Activated T-cell treated with anti-CD3 and anti-CD28 coated beads, Interleukin-2, amount 50 U/mL, for 24 hours (primary cell): ENCODE measurements around the gene LDLRAD4.

Experiments used
- DNase-seq: peaks from one replicate; pipeline ENCODE4 v3.0.0-alpha.2; 2020
- H3K27ac Mint-ChIP-seq: 2 replicates; pipeline ENCODE4 v1.8.0; 2020; ENCODE audit warnings: mild to moderate bottlenecking, mixed read lengths
- H3K27me3 Mint-ChIP-seq: 2 replicates; pipeline ENCODE4 v1.8.0; 2020; ENCODE audit warnings: mixed read lengths
- H3K36me3 Mint-ChIP-seq: 2 replicates; pipeline ENCODE4 v1.8.0; 2020; ENCODE audit warnings: low read depth, mixed read lengths
- H3K4me1 Mint-ChIP-seq: 2 replicates; pipeline ENCODE4 v1.8.0; 2020; ENCODE audit warnings: low read depth, mixed read lengths
- H3K4me3 Mint-ChIP-seq: 2 replicates; pipeline ENCODE4 v1.8.0; 2020; ENCODE audit warnings: mild to moderate bottlenecking, moderate library complexity, mixed read lengths
- H3K9me3 Mint-ChIP-seq: 2 replicates; pipeline ENCODE4 v1.8.0; 2020; ENCODE audit warnings: mixed read lengths

LDLRAD4 gene

GRCh38 chr18:13364721-13365205, 146.2 kb downstream of the LDLRAD4 start:
- H3K36me3 Mint-ChIP-seq = no peaks in the 10 kb centered on the region
- H3K27me3 Mint-ChIP-seq = no peaks in the 10 kb centered on the region
- H3K9me3 Mint-ChIP-seq = no peaks in the 10 kb centered on the region
- H3K27ac Mint-ChIP-seq = no peak overlapping the region
- no peak overlapping the region for H3K4me3 Mint-ChIP-seq
- peak; percentile 23 for DNase-seq
- H3K4me1 Mint-ChIP-seq = peaks cover 28% of the 10 kb centered on the region

- no peak for DNase-seq
- Mint-ChIP-seq H3K4me1 (peaks cover 34% of the 10 kb centered on the region), H3K9me3 (no peaks in the 10 kb centered on the region), H3K27ac (no peak overlapping the region), H3K36me3 (no peaks in the 10 kb centered on the region), H3K27me3 (no peaks in the 10 kb centered on the region), H3K4me3 (no peak overlapping the region)
Observed at GRCh38 chr18:13366131-13366530, 147.6 kb downstream of the LDLRAD4 start.

- Mint-ChIP-seq H3K4me1 (peaks cover 33% of the 10 kb centered on the region), H3K4me3 (no peak overlapping the region), H3K27me3 (no peaks in the 10 kb centered on the region), H3K36me3 (no peaks in the 10 kb centered on the region), H3K27ac (no peak overlapping the region), H3K9me3 (no peaks in the 10 kb centered on the region)
- DNase-seq = peak; percentile 15
Observed at GRCh38 chr18:13366541-13366940, 148.0 kb downstream of the LDLRAD4 start.

GRCh38 chr18:13366962-13367892, 148.7 kb downstream of the LDLRAD4 start:
- Mint-ChIP-seq H3K4me1 (peaks cover 40% of the 10 kb centered on the region), H3K4me3 (no peak overlapping the region), H3K9me3 (no peaks in the 10 kb centered on the region), H3K27ac (no peak overlapping the region), H3K27me3 (no peaks in the 10 kb centered on the region), H3K36me3 (no peaks in the 10 kb centered on the region)
- DNase-seq = peak; percentile 30

- peaks cover 50% of the 10 kb centered on the region for H3K4me1 Mint-ChIP-seq
- H3K27me3 Mint-ChIP-seq = no peaks in the 10 kb centered on the region
- no peaks in the 10 kb centered on the region for H3K9me3 Mint-ChIP-seq
- H3K4me3 Mint-ChIP-seq = no peak overlapping the region
- no peak overlapping the region for H3K27ac Mint-ChIP-seq
- H3K36me3 Mint-ChIP-seq = no peaks in the 10 kb centered on the region
- DNase-seq = peak; percentile 15
Observed at GRCh38 chr18:13368080-13368813, 149.7 kb downstream of the LDLRAD4 start.

GRCh38 chr18:13369353-13369752, 150.8 kb downstream of the LDLRAD4 start:
- no peaks in the 10 kb centered on the region for H3K27me3 Mint-ChIP-seq
- peak overlapping the region; percentile 6 for H3K27ac Mint-ChIP-seq
- no peaks in the 10 kb centered on the region for H3K36me3 Mint-ChIP-seq
- no peak overlapping the region for H3K4me3 Mint-ChIP-seq
- DNase-seq = peak; percentile 29
- H3K4me1 Mint-ChIP-seq = peaks cover 58% of the 10 kb centered on the region
- H3K9me3 Mint-ChIP-seq = no peaks in the 10 kb centered on the region

- H3K9me3 Mint-ChIP-seq = no peaks in the 10 kb centered on the region
- no peaks in the 10 kb centered on the region for H3K36me3 Mint-ChIP-seq
- peak overlapping the region; percentile 6 for H3K27ac Mint-ChIP-seq
- H3K4me3 Mint-ChIP-seq = no peak overlapping the region
- H3K27me3 Mint-ChIP-seq = no peaks in the 10 kb centered on the region
- DNase-seq = peak; percentile 34
- peaks cover 64% of the 10 kb centered on the region for H3K4me1 Mint-ChIP-seq
Observed at GRCh38 chr18:13369756-13370510, 151.4 kb downstream of the LDLRAD4 start.

- no peak for DNase-seq
- H3K9me3 Mint-ChIP-seq = no peaks in the 10 kb centered on the region
- no peak overlapping the region for H3K4me3 Mint-ChIP-seq
- no peaks in the 10 kb centered on the region for H3K27me3 Mint-ChIP-seq
- no peaks in the 10 kb centered on the region for H3K36me3 Mint-ChIP-seq
- H3K4me1 Mint-ChIP-seq = peaks cover 75% of the 10 kb centered on the region
- H3K27ac Mint-ChIP-seq = no peak overlapping the region
Observed at GRCh38 chr18:13370995-13371625, 152.6 kb downstream of the LDLRAD4 start.

- no peak for DNase-seq
- peak overlapping the region; percentile 50 for H3K27ac Mint-ChIP-seq
- no peak overlapping the region for H3K4me3 Mint-ChIP-seq
- no peaks in the 10 kb centered on the region for H3K9me3 Mint-ChIP-seq
- peaks cover 75% of the 10 kb centered on the region for H3K4me1 Mint-ChIP-seq
- no peaks in the 10 kb centered on the region for H3K36me3 Mint-ChIP-seq
- H3K27me3 Mint-ChIP-seq = no peaks in the 10 kb centered on the region
Observed at GRCh38 chr18:13371689-13372418, 153.3 kb downstream of the LDLRAD4 start.

GRCh38 chr18:13372531-13372951, 154.0 kb downstream of the LDLRAD4 start:
- no peaks in the 10 kb centered on the region for H3K27me3 Mint-ChIP-seq
- H3K9me3 Mint-ChIP-seq = no peaks in the 10 kb centered on the region
- peak overlapping the region; percentile 50 for H3K27ac Mint-ChIP-seq
- H3K4me1 Mint-ChIP-seq = peaks cover 79% of the 10 kb centered on the region
- H3K36me3 Mint-ChIP-seq = no peaks in the 10 kb centered on the region
- no peak overlapping the region for H3K4me3 Mint-ChIP-seq
- no peak for DNase-seq

GRCh38 chr18:13374096-13374467, 155.5 kb downstream of the LDLRAD4 start:
- no peak for DNase-seq
- Mint-ChIP-seq H3K4me1 (peaks cover 92% of the 10 kb centered on the region), H3K36me3 (no peaks in the 10 kb centered on the region), H3K9me3 (no peaks in the 10 kb centered on the region), H3K4me3 (no peak overlapping the region), H3K27me3 (no peaks in the 10 kb centered on the region), H3K27ac (peak overlapping the region; percentile 98)

- no peaks in the 10 kb centered on the region for H3K36me3 Mint-ChIP-seq
- peaks cover 92% of the 10 kb centered on the region for H3K4me1 Mint-ChIP-seq
- no peaks in the 10 kb centered on the region for H3K9me3 Mint-ChIP-seq
- peak; percentile 40 for DNase-seq
- H3K27me3 Mint-ChIP-seq = no peaks in the 10 kb centered on the region
- H3K4me3 Mint-ChIP-seq = peak overlapping the region; percentile 75
- peak overlapping the region; percentile 98 for H3K27ac Mint-ChIP-seq
Observed at GRCh38 chr18:13374468-13375301, 156.1 kb downstream of the LDLRAD4 start.
